Neural progenitor cell (in vitro differentiated cells): Measurements from ENCODE around the gene ITGA2. TPM values are rescaled to one million over a fixed set of nuclear protein-coding genes. Genes with fewer than 3 reads are reported as not detected.

Source experiments
- DNase-seq: peaks from one replicate; pipeline ENCODE4 v3.0.0-alpha.2; 2016; ENCODE audit warnings: low spot score
- H2AFZ ChIP-seq: fragments of 200-600 bp; sonication (generic); replicated peaks from 2 replicates; pipeline ENCODE4 v1.6.1; 2016; ENCODE audit warnings: antibody characterized with exemption
- H3F3A ChIP-seq: fragments of 200-600 bp; sonication (generic); 2 replicates; pipeline ENCODE4 v1.6.1; 2016; ENCODE audit warnings: antibody characterized with exemption, low read depth
- H3K27ac ChIP-seq: fragments of 200-600 bp; sonication (generic); 2 replicates; pipeline ENCODE4 v1.5.1; 2016; ENCODE audit warnings: mild to moderate bottlenecking
- H3K27me3 ChIP-seq: fragments of 200-600 bp; sonication (generic); 2 replicates; pipeline ENCODE4 v1.6.1; 2016; ENCODE audit warnings: mild to moderate bottlenecking, moderate library complexity
- H3K36me3 ChIP-seq: fragments of 200-600 bp; sonication (generic); 2 replicates; pipeline ENCODE4 v1.5.1; 2016
- H3K4me1 ChIP-seq: fragments of 200-600 bp; sonication (generic); 2 replicates; pipeline ENCODE4 v1.6.1; 2016; ENCODE audit warnings: mixed run types
- H3K4me2 ChIP-seq: fragments of 200-600 bp; sonication (generic); 2 replicates; pipeline ENCODE4 v1.6.1; 2016
- H3K4me3 ChIP-seq: fragments of 200-600 bp; sonication (generic); 2 replicates; pipeline ENCODE4 v1.5.1; 2016
- H3K79me2 ChIP-seq: fragments of 200-600 bp; sonication (generic); 2 replicates; pipeline ENCODE4 v1.6.1; 2016; ENCODE audit warnings: low read depth
- H3K9ac ChIP-seq: fragments of 200-600 bp; sonication (generic); 2 replicates; pipeline ENCODE4 v1.6.1; 2016
- H3K9me3 ChIP-seq: fragments of 200-600 bp; sonication (generic); 2 replicates; pipeline ENCODE4 v1.5.1; 2016; ENCODE audit warnings: low read depth
- H4K20me1 ChIP-seq: fragments of 200-600 bp; sonication (generic); 2 replicates; pipeline ENCODE4 v1.6.1; 2016; ENCODE audit warnings: low read depth
- H3K27ac Mint-ChIP-seq: 3 replicates; pipeline ENCODE4 v1.8.0; 2021; ENCODE audit warnings: mixed read lengths
- H3K27me3 Mint-ChIP-seq: 2 replicates; pipeline ENCODE4 v1.8.0; 2022; ENCODE audit warnings: low read depth, mild to moderate bottlenecking, inconsistent platforms, moderate library complexity, mixed read lengths; ENCODE audit not compliant: insufficient read depth
- H3K36me3 Mint-ChIP-seq: 3 replicates; pipeline ENCODE4 v1.8.0; 2021; ENCODE audit warnings: mixed read lengths
- H3K4me1 Mint-ChIP-seq: 3 replicates; pipeline ENCODE4 v1.8.0; 2021; ENCODE audit warnings: mixed read lengths
- H3K4me3 Mint-ChIP-seq: 3 replicates; pipeline ENCODE4 v1.8.0; 2021; ENCODE audit warnings: mild to moderate bottlenecking, moderate library complexity, mixed read lengths
- H3K9me3 Mint-ChIP-seq: 3 replicates; pipeline ENCODE4 v1.8.0; 2020; ENCODE audit warnings: mixed read lengths
- CTCF ChIP-seq: fragments of 200-600 bp; sonication (generic); IDR thresholded peaks from 2 replicates; pipeline ENCODE4 v1.5.1; 2017; ENCODE audit warnings: antibody characterized with exemption, mild to moderate bottlenecking
- EZH2 ChIP-seq: fragments of 200-600 bp; sonication (generic); IDR thresholded peaks from 2 replicates; pipeline ENCODE4 v1.6.1; 2017; ENCODE audit warnings: antibody characterized with exemption, mild to moderate bottlenecking, moderate library complexity
- EZH2phosphoT487 ChIP-seq: fragments of 200-600 bp; sonication (generic); IDR thresholded peaks from 2 replicates; pipeline ENCODE4 v1.6.1; 2017; ENCODE audit warnings: antibody characterized with exemption
- total RNA-seq: library from RNA; depleted of rRNA; stranded (reverse); fragments of >200 nt; gene quantifications from 2 replicates; pipeline ENCODE4 v1.2.3, GENCODE V29; 2015; ENCODE audit warnings: low replicate concordance

The ITGA2 gene
- total RNA-seq, 1 donor from 2014 or later, result 2.6 TPM

GRCh38 chr5:52956014-52956413 is 33.1 kb upstream of the ITGA2 start:
- H3K4me1 Mint-ChIP-seq, result peaks cover 4% of the 10 kb centered on the region
- Histone ChIP-seq H3K9ac (no peak overlapping the region), H3K27ac (no peak overlapping the region), H3K79me2 (no peaks in the 10 kb centered on the region), H3K4me2 (no peak overlapping the region), H3K27me3 (no peaks in the 10 kb centered on the region), H3K9me3 (no peaks in the 10 kb centered on the region), H2AFZ (no peak overlapping the region), H3K4me1 (no peaks in the 10 kb centered on the region), H4K20me1 (no peaks in the 10 kb centered on the region), H3F3A (no peaks in the 10 kb centered on the region), H3K36me3 (no peaks in the 10 kb centered on the region), H3K4me3 (no peak overlapping the region)
- H3K36me3 Mint-ChIP-seq, result no peaks in the 10 kb centered on the region
- H3K27me3 Mint-ChIP-seq, result no peaks in the 10 kb centered on the region
- no peak for TF ChIP-seq CTCF
- DNase-seq, result no peak
- H3K27ac Mint-ChIP-seq, result no peak overlapping the region
- no peak overlapping the region for H3K4me3 Mint-ChIP-seq
- H3K9me3 Mint-ChIP-seq, result no peaks in the 10 kb centered on the region

GRCh38 chr5:52956915-52957747 is 32.0 kb upstream of the ITGA2 start:
- Histone ChIP-seq H4K20me1 (no peaks in the 10 kb centered on the region), H3K27me3 (no peaks in the 10 kb centered on the region), H3K9me3 (no peaks in the 10 kb centered on the region), H2AFZ (no peak overlapping the region), H3K27ac (no peak overlapping the region), H3K4me2 (no peak overlapping the region), H3F3A (no peaks in the 10 kb centered on the region), H3K36me3 (no peaks in the 10 kb centered on the region), H3K4me1 (no peaks in the 10 kb centered on the region), H3K9ac (no peak overlapping the region), H3K4me3 (no peak overlapping the region), H3K79me2 (no peaks in the 10 kb centered on the region)
- Mint-ChIP-seq H3K4me1 (peaks cover 4% of the 10 kb centered on the region), H3K4me3 (no peak overlapping the region), H3K27ac (no peak overlapping the region), H3K9me3 (no peaks in the 10 kb centered on the region), H3K36me3 (no peaks in the 10 kb centered on the region), H3K27me3 (no peaks in the 10 kb centered on the region)
- DNase-seq, result no peak
- no peak for TF ChIP-seq EZH2phosphoT487
- TF ChIP-seq EZH2, result no peak
- TF ChIP-seq CTCF, result no peak

- Histone ChIP-seq H3K27me3 (no peaks in the 10 kb centered on the region), H3K4me2 (no peak overlapping the region), H3K9ac (no peak overlapping the region), H3K36me3 (no peaks in the 10 kb centered on the region), H2AFZ (no peak overlapping the region), H3K4me3 (no peak overlapping the region), H3K79me2 (no peaks in the 10 kb centered on the region), H3K4me1 (no peaks in the 10 kb centered on the region), H3K27ac (no peak overlapping the region), H3F3A (no peaks in the 10 kb centered on the region), H3K9me3 (no peaks in the 10 kb centered on the region), H4K20me1 (no peaks in the 10 kb centered on the region)
- Mint-ChIP-seq H3K27ac (no peak overlapping the region), H3K36me3 (no peaks in the 10 kb centered on the region), H3K27me3 (no peaks in the 10 kb centered on the region), H3K4me3 (no peak overlapping the region), H3K4me1 (no peaks in the 10 kb centered on the region), H3K9me3 (no peaks in the 10 kb centered on the region)
- DNase-seq, result no peak
- no peak for TF ChIP-seq EZH2phosphoT487
- TF ChIP-seq CTCF, result no peak
Observed at GRCh38 chr5:52961274-52961681, 27.9 kb upstream of the ITGA2 start.
